Islet precursor cell (in vitro differentiated cells): ENCODE measurements around the gene IAPP.
A peak's percentile ranks its signal among the peaks of the same experiment; 100 is the strongest.
"Not testable (repeated sequence)": the region's sequence is repeated elsewhere in the genome, so short reads cannot be mapped to it uniquely, and the experiment has no call there.

Experiments used
- DNase-seq: peaks from one replicate; pipeline ENCODE4 v3.0.0-alpha.2; 2018

Gene IAPP

DNA sequence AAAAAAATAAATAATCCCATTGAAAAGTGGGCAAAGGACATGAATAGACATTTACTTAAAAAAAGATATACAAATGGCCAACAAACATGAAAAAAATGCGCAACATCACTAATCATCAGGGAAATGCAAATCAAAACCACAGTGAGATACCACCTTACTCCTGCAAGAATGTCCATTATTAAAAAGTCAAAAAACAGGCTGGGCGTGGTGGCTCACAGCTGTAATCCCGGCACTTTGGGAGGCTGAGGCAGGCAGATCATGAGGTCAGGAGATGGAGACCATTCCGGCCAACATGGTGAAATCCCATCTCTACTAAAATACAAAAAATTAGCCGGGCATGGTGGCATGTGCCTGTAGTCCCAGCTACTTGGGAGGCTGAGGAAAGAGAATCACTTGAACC lies 8.6 kb downstream of the IAPP start:
- DNase-seq: not testable (repeated sequence)

DNA sequence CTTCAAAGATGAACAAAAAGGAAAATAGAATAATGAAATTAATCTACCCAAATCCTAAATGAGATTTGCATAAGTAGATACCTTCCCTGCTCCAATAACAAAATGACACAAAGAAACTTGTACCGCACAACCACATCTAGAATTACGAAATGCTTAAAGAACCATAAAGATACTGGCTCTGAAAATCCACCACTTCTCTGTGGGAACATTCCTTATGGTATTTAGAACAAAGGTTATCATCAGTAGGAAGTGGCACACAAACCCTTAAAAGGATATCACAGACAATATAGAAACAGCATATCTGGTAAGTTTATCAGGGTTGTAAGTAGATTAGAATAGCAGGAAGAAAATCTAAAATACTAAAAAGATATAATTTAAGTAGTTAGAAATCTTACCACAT lies 11.6 kb downstream of the IAPP start:
- no peak for DNase-seq

DNA sequence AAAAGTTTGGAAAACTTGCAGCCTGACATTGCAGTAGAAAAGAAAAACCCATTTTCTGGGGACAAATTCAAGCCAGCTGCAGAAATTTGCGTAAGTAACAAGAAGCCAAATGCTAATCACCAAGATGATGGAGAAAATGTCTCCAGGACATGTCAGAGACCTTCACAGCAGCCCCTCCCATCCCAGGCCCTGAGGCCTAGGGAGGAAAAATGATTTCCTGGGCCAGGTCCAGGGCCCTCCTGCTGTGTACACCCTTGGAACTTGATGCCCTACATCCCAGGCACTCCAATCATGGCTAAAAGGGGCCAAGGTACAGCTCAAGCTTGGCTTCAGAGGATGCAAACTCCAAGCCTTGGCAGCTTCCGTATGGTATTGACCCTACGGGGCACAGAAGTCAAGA lies 14.5 kb downstream of the IAPP start:
- peak; percentile 32 for DNase-seq

DNA sequence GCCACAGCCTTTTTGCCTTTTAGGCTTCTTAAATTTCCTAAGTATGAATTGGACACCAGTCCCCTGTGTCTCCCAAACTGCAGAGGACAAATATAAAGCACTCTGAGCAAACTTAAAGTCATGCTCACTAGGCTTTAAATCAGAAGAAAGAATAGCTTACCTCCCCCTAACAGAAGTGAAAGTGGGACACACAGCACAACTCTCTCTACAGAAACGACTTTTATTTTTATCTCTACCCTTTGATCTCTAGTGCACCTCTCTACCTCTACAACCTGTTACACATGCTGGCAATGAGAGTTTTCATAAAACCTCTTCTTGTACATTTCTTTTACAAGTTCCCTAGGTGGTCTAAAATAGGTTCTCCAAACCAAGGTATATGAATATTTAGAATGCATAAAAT lies 19.7 kb downstream of the IAPP start:
- no peak for DNase-seq

DNA sequence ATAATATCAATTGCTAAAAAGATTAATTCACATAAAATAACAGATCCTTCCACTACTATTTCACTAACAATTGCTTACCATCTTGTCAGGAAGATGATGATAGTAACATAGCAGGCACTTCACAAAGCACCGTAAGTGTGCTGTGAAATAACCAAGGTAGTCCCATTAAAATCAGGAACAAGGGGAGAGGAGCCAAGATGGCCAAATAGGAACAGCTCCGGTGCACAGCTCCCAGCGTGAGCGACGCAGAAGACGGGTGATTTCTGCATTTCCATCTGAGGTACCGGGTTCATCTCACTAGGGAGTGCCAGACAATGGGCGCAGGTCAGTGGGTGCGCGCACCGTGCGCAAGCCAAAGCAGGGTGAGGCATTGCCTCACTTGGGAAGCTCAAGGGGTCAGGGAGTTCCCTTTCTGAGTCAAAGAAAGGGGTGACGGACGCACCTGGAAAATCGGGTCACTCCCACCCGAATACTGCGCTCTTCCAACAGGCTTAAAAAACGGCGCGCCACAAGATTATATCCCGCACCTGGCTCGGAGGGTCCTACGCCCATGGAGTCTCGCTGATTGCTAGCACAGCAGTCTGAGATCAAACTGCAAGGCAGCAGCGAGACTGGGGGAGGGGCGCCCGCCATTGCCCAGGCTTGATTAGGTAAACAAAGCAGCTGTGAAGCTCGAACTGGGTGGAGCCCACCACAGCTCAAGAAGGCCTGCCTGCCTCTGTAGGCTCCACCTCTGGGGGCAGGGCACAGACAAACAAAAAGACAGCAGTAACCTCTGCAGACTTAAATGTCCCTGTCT lies 22.3 kb downstream of the IAPP start:
- DNase-seq: not testable (repeated sequence)

DNA sequence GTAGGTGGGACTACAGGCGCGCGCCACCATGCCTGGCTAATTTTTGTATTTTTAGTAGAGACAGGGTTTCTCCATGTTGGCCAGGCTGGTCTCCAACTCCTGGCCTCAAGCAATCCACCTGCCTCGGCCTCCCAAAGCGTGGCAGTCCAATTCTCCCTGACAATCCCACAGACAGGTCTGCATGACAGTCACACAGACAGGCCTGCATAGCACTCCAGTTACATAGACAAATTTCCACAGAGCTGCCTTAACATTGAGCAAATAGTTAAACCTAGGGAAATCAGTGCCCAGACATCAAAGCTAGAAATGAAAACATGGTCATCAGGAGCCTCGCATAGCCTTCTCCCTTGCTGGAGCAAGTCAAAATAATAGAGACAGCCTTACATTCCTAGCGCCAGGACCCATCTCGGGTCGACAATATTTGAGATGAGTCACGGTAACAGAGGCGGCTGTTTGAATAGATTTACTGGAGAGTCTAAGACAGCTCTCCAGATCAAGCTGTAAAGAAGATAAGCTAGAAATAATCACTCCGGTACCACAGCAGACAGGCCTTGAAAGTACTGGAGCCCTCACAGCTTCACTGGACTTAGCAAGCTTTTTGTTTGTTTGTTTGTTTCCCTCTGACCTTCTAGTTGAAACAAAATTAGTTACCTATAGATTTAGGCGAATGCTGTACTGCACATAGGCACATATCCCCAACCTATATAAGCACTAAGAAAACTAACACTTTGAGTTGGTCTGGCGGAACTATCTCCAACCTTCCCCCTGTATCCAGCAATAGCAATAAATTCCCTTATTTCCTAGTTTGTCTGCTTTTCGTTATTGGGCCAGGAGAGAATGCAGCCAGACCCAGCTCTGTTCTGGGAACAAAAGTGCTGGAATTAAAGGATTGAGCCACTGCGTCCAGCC lies 40.9 kb downstream of the IAPP start:
- peak; percentile 79 for DNase-seq

DNA sequence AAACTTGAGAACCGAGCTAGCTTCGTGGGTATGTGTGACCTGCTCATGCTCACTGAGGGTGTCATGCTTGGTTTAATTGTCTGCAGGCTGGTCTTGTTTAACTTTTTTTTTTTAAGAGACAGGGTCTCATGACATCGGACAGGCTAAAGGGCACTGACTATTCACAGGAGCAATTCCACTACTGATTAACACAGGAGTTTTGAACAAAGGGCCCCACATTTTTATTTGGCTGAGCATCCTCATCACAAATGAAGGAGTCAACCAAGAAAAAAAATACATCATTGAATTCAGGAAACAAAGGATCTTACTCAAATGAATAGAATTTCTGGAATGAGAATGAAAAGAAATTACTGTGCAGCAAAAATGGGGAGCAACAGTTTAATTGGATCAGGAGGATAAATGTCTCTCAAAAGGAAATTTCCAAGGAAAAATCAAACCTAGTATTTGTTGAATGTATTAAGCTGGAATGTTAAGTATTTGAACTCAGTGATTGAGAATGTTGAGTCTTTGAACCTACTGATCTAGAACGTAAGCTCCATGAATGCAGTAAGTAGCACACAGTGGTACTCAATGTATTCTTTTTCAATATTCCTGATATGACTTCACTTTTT lies 43.9 kb downstream of the IAPP start:
- DNase-seq: no peak

DNA sequence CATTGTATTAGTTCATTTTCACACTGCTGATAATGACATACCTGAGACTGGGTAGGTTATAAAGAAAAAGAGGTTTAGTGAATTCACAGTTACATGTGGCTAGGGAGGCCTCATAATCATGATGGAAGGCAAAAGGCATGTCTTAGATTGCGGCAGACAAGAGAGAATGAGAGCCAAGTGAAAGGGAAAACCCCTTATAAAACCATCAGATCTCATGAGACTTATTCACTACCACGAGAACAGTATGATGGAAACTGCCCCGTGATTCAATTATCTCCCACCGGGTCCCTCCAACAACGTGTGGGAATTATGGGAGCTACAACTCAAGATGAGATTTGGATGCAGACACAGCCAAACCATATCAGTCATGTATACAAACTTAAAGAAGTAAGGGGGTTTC lies 45.7 kb downstream of the IAPP start:
- DNase-seq: not testable (repeated sequence)

DNA sequence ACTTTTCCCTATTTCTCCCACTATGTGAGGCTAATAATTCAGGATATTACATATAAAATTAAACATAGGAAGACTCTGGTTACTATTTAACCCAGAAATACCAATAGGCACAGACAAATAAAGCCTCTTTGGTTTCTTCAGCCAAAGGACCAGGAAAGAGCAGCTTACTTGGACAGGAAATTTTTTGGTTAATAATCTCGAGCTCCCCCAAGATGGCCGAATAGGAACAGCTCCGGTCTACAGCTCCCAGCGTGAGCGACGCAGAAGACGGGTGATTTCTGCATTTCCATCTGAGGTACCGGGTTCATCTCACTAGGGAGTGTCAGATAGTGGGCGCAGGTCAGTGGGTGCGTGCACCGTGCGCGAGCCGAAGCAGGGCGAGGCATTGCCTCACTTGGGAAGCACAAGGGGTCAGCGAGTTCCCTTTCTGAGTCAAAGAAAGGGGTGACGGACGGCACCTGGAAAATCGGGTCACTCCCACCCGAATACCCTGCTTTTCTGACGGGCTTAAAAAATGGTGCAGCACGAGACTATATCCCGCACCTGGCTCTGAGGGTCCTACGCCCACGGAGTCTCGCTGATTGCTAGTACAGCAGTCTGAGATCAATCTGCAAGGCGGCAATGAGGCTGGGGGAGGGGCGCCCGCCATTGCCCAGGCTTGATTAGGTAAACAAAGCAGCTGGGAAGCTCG lies 46.5 kb downstream of the IAPP start:
- DNase-seq: not testable (repeated sequence)

DNA sequence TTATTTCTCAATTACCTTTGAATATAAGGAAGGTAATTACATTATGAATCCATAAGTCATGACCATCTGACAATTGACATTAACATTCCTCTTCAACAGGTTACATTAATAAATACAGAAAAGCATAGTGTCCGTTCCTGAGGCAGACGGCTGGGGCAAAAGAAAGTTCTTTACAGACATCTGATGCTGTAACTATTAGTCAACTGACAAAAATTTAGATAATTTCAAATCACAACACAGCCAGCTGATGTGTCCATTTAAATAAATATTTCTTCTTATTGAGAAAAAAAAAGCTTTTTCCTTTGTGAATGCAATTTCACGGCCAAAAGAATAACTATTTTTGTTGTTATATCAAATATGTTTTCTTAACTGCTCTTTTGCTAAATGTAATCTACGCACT lies 55.5 kb downstream of the IAPP start:
- DNase-seq: no peak
